Nephron progenitor cell (in vitro differentiated cells): ENCODE data around the gene RADIL.

Source experiments
- DNase-seq: peaks from one replicate; pipeline ENCODE4 v3.0.0; 2021
- H3K27ac Mint-ChIP-seq: 2 replicates; pipeline ENCODE4 v1.8.0; 2021; ENCODE audit warnings: mild to moderate bottlenecking, moderate library complexity, mixed read lengths
- H3K27me3 Mint-ChIP-seq: 2 replicates; pipeline ENCODE4 v1.8.0; 2021; ENCODE audit warnings: mild to moderate bottlenecking, low read depth, mixed read lengths; ENCODE audit not compliant: poor library complexity
- H3K36me3 Mint-ChIP-seq: 2 replicates; pipeline ENCODE4 v1.8.0; 2021; ENCODE audit warnings: low read depth, mixed read lengths
- H3K4me1 Mint-ChIP-seq: 2 replicates; pipeline ENCODE4 v1.8.0; 2021; ENCODE audit warnings: mixed read lengths
- H3K4me3 Mint-ChIP-seq: 2 replicates; pipeline ENCODE4 v1.8.0; 2021; ENCODE audit warnings: mild to moderate bottlenecking, moderate library complexity, mixed read lengths
- H3K9me3 Mint-ChIP-seq: 2 replicates; pipeline ENCODE4 v1.8.0; 2021; ENCODE audit warnings: mild to moderate bottlenecking, moderate library complexity, mixed read lengths
- TF ChIP-seq, protein P1 (sequence below): fragments of 200-600 bp; sonication (generic); IDR thresholded peaks from 2 replicates; pipeline ENCODE4 v1.5.0; 2021; ENCODE audit warnings: antibody characterized with exemption

RADIL gene

DNA sequence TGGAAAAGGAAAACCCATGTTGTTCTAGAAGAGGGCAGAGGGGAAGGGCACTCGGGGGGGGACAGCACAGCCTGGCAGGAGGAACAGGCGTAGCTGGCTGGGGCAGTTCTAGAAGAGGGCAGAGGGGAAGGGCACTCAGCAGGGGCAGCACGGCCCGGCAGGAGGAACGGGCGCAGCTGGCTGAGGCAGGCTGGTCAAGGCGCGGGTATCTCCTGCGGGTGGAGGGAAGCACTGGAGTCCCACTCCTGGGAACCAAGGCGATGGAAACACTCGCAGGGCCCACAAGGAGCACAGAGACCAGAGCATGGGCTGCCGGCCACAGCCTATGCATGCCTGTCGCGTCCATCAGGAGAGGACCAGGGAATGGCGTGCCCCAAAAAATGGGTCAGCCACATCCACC lies 58.4 kb downstream of the RADIL start:
- Mint-ChIP-seq H3K4me1 (peaks cover 8% of the 10 kb centered on the region), H3K9me3 (no peaks in the 10 kb centered on the region), H3K36me3 (peaks cover 22% of the 10 kb centered on the region), H3K27me3 (no peaks in the 10 kb centered on the region), H3K27ac (peak overlapping the region; percentile 31), H3K4me3 (no peak overlapping the region)
- TF ChIP-seq, protein P1, sequence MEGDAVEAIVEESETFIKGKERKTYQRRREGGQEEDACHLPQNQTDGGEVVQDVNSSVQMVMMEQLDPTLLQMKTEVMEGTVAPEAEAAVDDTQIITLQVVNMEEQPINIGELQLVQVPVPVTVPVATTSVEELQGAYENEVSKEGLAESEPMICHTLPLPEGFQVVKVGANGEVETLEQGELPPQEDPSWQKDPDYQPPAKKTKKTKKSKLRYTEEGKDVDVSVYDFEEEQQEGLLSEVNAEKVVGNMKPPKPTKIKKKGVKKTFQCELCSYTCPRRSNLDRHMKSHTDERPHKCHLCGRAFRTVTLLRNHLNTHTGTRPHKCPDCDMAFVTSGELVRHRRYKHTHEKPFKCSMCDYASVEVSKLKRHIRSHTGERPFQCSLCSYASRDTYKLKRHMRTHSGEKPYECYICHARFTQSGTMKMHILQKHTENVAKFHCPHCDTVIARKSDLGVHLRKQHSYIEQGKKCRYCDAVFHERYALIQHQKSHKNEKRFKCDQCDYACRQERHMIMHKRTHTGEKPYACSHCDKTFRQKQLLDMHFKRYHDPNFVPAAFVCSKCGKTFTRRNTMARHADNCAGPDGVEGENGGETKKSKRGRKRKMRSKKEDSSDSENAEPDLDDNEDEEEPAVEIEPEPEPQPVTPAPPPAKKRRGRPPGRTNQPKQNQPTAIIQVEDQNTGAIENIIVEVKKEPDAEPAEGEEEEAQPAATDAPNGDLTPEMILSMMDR = no peak
- DNase-seq = no peak

DNA sequence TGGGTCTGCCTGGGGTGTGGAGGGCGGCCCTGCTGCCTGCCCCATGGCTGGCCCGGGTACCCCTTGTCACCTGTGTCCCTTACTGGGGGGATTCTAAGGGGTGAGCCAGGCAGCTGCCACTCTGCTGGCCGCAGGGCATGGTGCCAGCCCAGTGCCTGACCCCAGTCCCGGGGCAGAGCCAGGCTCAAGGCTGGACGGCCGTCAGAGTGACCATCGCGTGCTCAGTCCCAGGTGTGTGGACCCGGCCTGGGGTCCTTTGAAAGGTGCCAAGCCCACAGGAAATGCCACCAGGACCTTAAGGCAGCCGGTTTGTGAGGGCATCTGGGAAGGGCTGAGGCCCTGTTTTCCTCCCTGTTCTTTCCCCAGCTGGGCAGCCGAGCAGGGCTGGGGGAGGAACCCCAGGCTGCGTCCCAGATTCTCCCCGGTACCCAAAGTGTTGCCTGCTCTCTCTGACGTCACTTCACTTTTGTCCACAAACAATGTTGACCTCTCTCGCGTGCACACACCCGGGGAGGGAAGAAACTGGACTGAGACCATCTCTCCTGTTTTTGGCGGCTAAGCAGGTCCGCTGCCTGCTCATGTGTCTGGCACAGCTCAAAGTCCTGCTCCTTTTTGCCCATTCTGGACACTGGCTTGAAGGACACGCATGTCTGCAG lies 59.3 kb downstream of the RADIL start:
- H3K27ac Mint-ChIP-seq = peak overlapping the region; percentile 39
- no peak overlapping the region for H3K4me3 Mint-ChIP-seq
- TF ChIP-seq, protein P1 = no peak
- no peaks in the 10 kb centered on the region for H3K27me3 Mint-ChIP-seq
- H3K36me3 Mint-ChIP-seq = peaks cover 15% of the 10 kb centered on the region
- peaks cover 13% of the 10 kb centered on the region for H3K4me1 Mint-ChIP-seq
- no peaks in the 10 kb centered on the region for H3K9me3 Mint-ChIP-seq
- no peak for DNase-seq

DNA sequence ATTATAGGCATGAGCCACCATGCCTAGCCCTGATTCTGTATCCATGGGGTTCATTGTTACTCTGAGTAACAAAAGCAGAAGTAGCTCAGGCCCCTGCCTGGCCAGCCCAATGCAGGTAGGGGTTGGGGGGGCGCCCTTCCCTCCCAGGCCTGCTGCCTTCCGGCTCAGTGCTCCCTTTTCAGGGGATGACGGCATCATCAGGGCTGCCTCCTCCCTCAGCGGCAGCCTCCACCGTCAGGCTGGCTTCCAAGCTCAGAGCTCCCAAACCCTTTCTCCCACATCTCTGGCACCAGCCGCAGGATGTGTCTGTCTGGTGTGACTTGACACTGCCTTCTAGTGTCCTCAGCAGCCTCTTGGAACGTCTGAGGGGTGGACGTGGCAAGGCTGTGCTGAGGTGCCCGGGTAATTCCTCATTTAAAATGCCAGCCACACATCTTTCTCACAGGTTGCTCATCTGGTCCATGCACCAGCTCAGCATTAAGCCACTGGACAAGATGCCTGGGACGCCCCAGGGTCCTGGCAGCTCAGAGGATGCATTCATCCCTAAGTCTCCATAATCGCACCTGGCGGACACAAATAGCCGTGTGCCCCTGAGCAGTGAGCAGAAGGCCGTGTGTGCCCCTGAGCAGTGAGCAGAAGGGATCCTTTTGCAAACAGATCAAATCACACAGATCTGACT lies 59.9 kb downstream of the RADIL start:
- Mint-ChIP-seq H3K36me3 (peaks cover 14% of the 10 kb centered on the region), H3K4me1 (peaks cover 14% of the 10 kb centered on the region), H3K4me3 (no peak overlapping the region), H3K27me3 (no peaks in the 10 kb centered on the region), H3K9me3 (no peaks in the 10 kb centered on the region), H3K27ac (no peak overlapping the region)
- no peak for DNase-seq
- TF ChIP-seq, protein P1 = no peak

DNA sequence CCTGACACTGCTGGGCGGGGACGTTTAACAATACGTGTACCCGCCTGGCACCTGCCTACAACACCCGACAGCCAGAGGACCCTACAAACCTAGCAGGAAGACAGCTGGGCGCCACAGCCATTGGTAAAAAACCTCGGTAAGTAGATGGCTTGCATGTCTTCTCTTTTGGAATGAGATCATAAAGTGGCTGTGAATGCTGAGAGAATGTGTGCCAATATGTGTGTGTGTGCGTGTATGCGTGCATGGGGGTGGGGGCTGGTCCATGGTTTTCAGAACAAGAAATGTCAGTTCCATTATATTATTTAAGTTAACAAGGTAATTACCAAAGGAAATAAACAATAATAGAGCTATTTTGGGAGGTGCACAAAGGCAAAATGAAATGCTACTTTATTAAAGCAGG lies 60.8 kb downstream of the RADIL start:
- H3K4me3 Mint-ChIP-seq = no peak overlapping the region
- peaks cover 9% of the 10 kb centered on the region for H3K36me3 Mint-ChIP-seq
- TF ChIP-seq, protein P1 = no peak
- no peak for DNase-seq
- H3K27me3 Mint-ChIP-seq = no peaks in the 10 kb centered on the region
- H3K4me1 Mint-ChIP-seq = peaks cover 15% of the 10 kb centered on the region
- H3K27ac Mint-ChIP-seq = no peak overlapping the region
- H3K9me3 Mint-ChIP-seq = no peaks in the 10 kb centered on the region

DNA sequence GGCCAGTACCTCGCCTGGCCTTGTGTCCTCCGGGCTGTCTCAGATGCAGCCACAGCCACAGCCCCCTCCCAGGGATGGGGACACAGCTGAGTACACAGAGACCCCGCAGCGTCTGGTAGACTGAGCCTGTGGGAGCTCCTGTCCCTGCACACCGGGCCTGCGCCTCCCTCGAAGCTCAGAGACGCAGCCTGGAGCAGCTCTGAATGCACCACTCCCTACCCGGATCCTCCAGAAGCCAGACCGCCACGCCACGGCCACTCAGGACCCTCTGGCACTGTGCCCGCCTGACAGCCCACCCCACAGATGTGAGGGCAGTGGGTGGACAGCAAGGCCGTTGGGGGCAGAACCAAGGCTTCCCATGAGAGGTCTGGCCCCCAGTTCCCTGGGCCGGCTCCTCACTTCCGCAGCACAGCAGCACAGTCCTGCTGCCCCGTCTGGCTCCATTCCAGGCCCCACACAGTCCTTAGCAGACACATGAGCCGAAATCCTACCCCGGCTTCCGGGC lies 62.5 kb downstream of the RADIL start:
- DNase-seq = no peak
- Mint-ChIP-seq H3K36me3 (peaks cover 4% of the 10 kb centered on the region), H3K4me3 (no peak overlapping the region), H3K9me3 (no peaks in the 10 kb centered on the region), H3K27ac (peak overlapping the region; percentile 54), H3K4me1 (peaks cover 24% of the 10 kb centered on the region), H3K27me3 (no peaks in the 10 kb centered on the region)
- TF ChIP-seq, protein P1 = no peak
